Left ventricle myocardium superior (tissue), 1 donor: ENCODE results near the gene GMDS. TPM values are rescaled to one million over a fixed set of nuclear protein-coding genes. Genes with fewer than 3 reads are reported as not detected.
"Not testable (repeated sequence)": the region's sequence is repeated elsewhere in the genome, so short reads cannot be mapped to it uniquely, and the experiment has no call there.

Experiments
- ATAC-seq: fragments of 200-7000 bp; cut with Tn5 transposase; one replicate; pipeline ENCODE4 v1.9.1; 2020; ENCODE audit warnings: mild to moderate bottlenecking, moderate library complexity
- DNase-seq: peaks from one replicate; pipeline ENCODE4 v3.0.0-alpha.2; 2020
- intact Hi-C: fragments of 100-400 bp; cut with micrococcal nuclease; formaldehyde crosslinking; loops from one replicate; pipeline ENCODE4 v1.11.0; 2022
- total RNA-seq: library from RNA; stranded (reverse); fragmentation: NEBNext Ultra II Directional; extraction: Animal tissue kit (Norgen Biotek cat#: 25700); gene quantifications from one replicate; pipeline ENCODE4 v1.2.1, GENCODE V29; 2021
- donor health status: DM: no; HTN: yes; CAD: no; lungs with severe emphysema.

Gene GMDS
- total RNA-seq, 1 donor from 2014 or later, result 6.4 TPM

GRCh38 chr6:1705630-1706029, 539.8 kb downstream of the GMDS start:
- ATAC-seq (no peak), DNase-seq (no peak)
- intact Hi-C loops, result no loop called here

- ATAC-seq (no peak), DNase-seq (no peak)
- intact Hi-C loops, result no loop called here
These were observed 540.2 kb downstream of the GMDS start for GRCh38 chr6:1705183-1705582.

- no peak for ATAC-seq
- no peak for DNase-seq
- intact Hi-C loops, result no loop called here
These were observed 540.7 kb downstream of the GMDS start for GRCh38 chr6:1704711-1705110.

- DNase-seq (no peak), ATAC-seq (no peak)
- intact Hi-C loops, result no loop called here
These were observed 541.5 kb downstream of the GMDS start for GRCh38 chr6:1703923-1704322.

GRCh38 chr6:1703091-1703855, 542.1 kb downstream of the GMDS start:
- ATAC-seq (no peak), DNase-seq (no peak)
- intact Hi-C loops, result no loop called here

- ATAC-seq (peak; percentile 47), DNase-seq (no peak)
- intact Hi-C loops, result no loop called here
These were observed 542.8 kb downstream of the GMDS start for GRCh38 chr6:1702580-1703051.

- ATAC-seq (peak; percentile 54), DNase-seq (no peak)
- intact Hi-C loops, result no loop called here
These were observed 543.6 kb downstream of the GMDS start for GRCh38 chr6:1701668-1702353.

- ATAC-seq, result no peak
- no peak for DNase-seq
- intact Hi-C loops, result no loop called here
These were observed 545.0 kb downstream of the GMDS start for GRCh38 chr6:1700278-1700967.

GRCh38 chr6:1698527-1698926, 546.9 kb downstream of the GMDS start:
- DNase-seq (no peak), ATAC-seq (no peak)
- intact Hi-C loops, result no loop called here

GRCh38 chr6:1697688-1698351, 547.6 kb downstream of the GMDS start:
- intact Hi-C loops, result no loop called here
- ATAC-seq (no peak), DNase-seq (no peak)

- ATAC-seq (no peak), DNase-seq (no peak)
- intact Hi-C loops, result no loop called here
These were observed 548.9 kb downstream of the GMDS start for GRCh38 chr6:1696463-1696850.

- DNase-seq (no peak), ATAC-seq (peak; percentile 38)
- intact Hi-C loops, result no loop called here
These were observed 549.6 kb downstream of the GMDS start for GRCh38 chr6:1695546-1696462.

- DNase-seq, ATAC-seq, intact Hi-C loops: not testable (repeated sequence)
These were observed 553.6 kb downstream of the GMDS start for GRCh38 chr6:1691828-1692227.

GRCh38 chr6:1690656-1691055, 554.7 kb downstream of the GMDS start:
- intact Hi-C loops, ATAC-seq, DNase-seq: not testable (repeated sequence)

- intact Hi-C loops, result no loop called here
- DNase-seq (no peak), ATAC-seq (no peak)
These were observed 556.3 kb downstream of the GMDS start for GRCh38 chr6:1689141-1689540.

GRCh38 chr6:1688396-1688795, 557.0 kb downstream of the GMDS start:
- intact Hi-C loops, result no loop called here
- no peak for DNase-seq
- ATAC-seq, result no peak

GRCh38 chr6:1687402-1687801, 558.0 kb downstream of the GMDS start:
- ATAC-seq, result no peak

More at GRCh38 chr6:1687402-1687801, 558.0 kb downstream of the GMDS start:
- no peak for DNase-seq
- intact Hi-C loops, result no loop called here
